ENCODE measurements around the gene BNIP2.

- TF ChIP-seq CTCF (conservative IDR thresholded peaks at IDR 0.05; ENCODE audit: low read length), result no peak
- TF ChIP-seq EZH2phosphoT487 (IDR thresholded peaks at IDR 0.05; ENCODE audit: borderline replicate concordance), result no peak
Observed at GRCh38 chr15:59707619-59708018, 18.5 kb upstream of the BNIP2 start.
